ENCODE data around the gene ADH6. TPM values are rescaled to one million over a fixed set of nuclear protein-coding genes. Genes with fewer than 3 reads are reported as not detected.

Gene ADH6
- total and polyA plus RNA-seq, 2 of the 8 experiments (the other 6 are each of a cell fraction or from before 2014, with no cell fraction given): not detected

DNA sequence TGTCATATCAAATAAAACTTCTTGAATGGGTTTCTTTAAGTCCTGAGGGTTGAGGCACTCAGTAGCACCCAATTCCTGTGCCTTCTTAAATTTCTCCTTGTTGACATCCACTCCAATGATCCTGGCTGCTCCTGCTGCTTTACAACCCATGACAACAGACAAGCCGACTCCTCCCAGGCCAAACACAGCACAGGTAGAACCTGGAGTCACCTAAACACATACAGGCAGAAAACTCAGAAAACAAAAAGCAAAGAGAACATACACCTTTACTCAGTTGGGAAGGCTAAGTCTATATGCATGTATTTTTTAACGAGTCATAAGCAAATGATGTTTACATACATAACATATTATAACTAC, 10.3 kb downstream of the ADH6 start (continued):
- TF ChIP-seq, protein P1, sequence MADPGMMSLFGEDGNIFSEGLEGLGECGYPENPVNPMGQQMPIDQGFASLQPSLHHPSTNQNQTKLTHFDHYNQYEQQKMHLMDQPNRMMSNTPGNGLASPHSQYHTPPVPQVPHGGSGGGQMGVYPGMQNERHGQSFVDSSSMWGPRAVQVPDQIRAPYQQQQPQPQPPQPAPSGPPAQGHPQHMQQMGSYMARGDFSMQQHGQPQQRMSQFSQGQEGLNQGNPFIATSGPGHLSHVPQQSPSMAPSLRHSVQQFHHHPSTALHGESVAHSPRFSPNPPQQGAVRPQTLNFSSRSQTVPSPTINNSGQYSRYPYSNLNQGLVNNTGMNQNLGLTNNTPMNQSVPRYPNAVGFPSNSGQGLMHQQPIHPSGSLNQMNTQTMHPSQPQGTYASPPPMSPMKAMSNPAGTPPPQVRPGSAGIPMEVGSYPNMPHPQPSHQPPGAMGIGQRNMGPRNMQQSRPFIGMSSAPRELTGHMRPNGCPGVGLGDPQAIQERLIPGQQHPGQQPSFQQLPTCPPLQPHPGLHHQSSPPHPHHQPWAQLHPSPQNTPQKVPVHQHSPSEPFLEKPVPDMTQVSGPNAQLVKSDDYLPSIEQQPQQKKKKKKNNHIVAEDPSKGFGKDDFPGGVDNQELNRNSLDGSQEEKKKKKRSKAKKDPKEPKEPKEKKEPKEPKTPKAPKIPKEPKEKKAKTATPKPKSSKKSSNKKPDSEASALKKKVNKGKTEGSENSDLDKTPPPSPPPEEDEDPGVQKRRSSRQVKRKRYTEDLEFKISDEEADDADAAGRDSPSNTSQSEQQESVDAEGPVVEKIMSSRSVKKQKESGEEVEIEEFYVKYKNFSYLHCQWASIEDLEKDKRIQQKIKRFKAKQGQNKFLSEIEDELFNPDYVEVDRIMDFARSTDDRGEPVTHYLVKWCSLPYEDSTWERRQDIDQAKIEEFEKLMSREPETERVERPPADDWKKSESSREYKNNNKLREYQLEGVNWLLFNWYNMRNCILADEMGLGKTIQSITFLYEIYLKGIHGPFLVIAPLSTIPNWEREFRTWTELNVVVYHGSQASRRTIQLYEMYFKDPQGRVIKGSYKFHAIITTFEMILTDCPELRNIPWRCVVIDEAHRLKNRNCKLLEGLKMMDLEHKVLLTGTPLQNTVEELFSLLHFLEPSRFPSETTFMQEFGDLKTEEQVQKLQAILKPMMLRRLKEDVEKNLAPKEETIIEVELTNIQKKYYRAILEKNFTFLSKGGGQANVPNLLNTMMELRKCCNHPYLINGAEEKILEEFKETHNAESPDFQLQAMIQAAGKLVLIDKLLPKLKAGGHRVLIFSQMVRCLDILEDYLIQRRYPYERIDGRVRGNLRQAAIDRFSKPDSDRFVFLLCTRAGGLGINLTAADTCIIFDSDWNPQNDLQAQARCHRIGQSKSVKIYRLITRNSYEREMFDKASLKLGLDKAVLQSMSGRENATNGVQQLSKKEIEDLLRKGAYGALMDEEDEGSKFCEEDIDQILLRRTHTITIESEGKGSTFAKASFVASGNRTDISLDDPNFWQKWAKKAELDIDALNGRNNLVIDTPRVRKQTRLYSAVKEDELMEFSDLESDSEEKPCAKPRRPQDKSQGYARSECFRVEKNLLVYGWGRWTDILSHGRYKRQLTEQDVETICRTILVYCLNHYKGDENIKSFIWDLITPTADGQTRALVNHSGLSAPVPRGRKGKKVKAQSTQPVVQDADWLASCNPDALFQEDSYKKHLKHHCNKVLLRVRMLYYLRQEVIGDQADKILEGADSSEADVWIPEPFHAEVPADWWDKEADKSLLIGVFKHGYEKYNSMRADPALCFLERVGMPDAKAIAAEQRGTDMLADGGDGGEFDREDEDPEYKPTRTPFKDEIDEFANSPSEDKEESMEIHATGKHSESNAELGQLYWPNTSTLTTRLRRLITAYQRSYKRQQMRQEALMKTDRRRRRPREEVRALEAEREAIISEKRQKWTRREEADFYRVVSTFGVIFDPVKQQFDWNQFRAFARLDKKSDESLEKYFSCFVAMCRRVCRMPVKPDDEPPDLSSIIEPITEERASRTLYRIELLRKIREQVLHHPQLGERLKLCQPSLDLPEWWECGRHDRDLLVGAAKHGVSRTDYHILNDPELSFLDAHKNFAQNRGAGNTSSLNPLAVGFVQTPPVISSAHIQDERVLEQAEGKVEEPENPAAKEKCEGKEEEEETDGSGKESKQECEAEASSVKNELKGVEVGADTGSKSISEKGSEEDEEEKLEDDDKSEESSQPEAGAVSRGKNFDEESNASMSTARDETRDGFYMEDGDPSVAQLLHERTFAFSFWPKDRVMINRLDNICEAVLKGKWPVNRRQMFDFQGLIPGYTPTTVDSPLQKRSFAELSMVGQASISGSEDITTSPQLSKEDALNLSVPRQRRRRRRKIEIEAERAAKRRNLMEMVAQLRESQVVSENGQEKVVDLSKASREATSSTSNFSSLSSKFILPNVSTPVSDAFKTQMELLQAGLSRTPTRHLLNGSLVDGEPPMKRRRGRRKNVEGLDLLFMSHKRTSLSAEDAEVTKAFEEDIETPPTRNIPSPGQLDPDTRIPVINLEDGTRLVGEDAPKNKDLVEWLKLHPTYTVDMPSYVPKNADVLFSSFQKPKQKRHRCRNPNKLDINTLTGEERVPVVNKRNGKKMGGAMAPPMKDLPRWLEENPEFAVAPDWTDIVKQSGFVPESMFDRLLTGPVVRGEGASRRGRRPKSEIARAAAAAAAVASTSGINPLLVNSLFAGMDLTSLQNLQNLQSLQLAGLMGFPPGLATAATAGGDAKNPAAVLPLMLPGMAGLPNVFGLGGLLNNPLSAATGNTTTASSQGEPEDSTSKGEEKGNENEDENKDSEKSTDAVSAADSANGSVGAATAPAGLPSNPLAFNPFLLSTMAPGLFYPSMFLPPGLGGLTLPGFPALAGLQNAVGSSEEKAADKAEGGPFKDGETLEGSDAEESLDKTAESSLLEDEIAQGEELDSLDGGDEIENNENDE (IDR thresholded peaks at IDR 0.05; ENCODE audit: insufficient replicate concordance, low read length): no peak
- TF ChIP-seq SAP30 (IDR thresholded peaks at IDR 0.05; ENCODE audit: insufficient read depth, insufficient replicate concordance, low read length): no peak
- TF ChIP-seq, protein P2, sequence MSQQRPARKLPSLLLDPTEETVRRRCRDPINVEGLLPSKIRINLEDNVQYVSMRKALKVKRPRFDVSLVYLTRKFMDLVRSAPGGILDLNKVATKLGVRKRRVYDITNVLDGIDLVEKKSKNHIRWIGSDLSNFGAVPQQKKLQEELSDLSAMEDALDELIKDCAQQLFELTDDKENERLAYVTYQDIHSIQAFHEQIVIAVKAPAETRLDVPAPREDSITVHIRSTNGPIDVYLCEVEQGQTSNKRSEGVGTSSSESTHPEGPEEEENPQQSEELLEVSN (IDR thresholded peaks at IDR 0.05): no peak
- no peak for TF ChIP-seq TAF1 (IDR thresholded peaks at IDR 0.05; ENCODE audit: low read depth, low read length)
- TF ChIP-seq KDM1A (IDR thresholded peaks at IDR 0.05; ENCODE audit: borderline replicate concordance, low read length): no peak
- TF ChIP-seq CHD2 (IDR thresholded peaks at IDR 0.05; ENCODE audit: low read length): no peak
- TF ChIP-seq BRCA1 (IDR thresholded peaks at IDR 0.05; ENCODE audit: low read depth, low read length): no peak
